ENCODE results near the gene SP9.
"Not testable (repeated sequence)": the region's sequence is repeated elsewhere in the genome, so short reads cannot be mapped to it uniquely, and the experiment has no call there.

The SP9 gene

GRCh38 chr2:174350018-174350417 is 15.3 kb downstream of the SP9 start:
- no peak for DNase-seq

- no peak for DNase-seq
These were observed 15.9 kb downstream of the SP9 start for GRCh38 chr2:174350593-174351181.

DNA sequence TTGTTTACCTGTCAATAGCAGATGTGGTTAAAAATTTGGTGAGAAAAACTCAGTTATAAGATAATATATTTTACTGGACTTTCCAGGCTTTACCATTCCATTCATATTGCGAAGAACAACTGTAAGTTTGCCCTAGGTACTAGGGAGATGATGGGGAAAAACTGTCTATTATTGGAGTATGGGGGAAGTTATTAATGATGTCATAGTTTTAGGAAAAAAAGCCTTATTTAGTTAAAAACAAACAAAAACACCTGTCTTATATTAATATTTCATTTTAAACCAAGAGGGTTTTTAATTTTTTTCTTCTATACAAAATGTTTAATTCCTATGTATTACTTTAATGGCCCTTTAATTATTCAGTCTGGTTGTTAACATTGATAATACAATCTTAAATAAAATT is 18.2 kb downstream of the SP9 start:
- no peak for DNase-seq

DNA sequence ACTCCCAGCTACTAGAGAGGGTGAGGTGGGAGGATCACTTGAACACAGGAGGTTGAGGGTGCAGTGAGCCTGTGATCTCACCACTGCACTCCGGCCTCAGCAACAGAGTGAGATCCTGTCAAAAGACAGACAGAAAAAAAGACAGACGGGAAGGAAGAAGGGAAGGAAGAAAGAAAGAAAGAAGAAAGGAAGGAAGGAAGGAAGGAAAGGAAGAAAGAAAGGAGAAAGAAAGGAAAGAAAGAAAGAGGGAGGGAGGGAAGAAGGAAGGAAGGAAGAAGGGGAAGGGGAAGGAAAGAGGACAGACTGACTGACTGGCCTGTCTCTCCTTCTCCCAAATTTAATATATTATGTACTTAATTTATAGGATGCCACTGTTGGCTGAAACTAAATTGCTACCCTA is 21.6 kb downstream of the SP9 start:
- no peak for DNase-seq

DNA sequence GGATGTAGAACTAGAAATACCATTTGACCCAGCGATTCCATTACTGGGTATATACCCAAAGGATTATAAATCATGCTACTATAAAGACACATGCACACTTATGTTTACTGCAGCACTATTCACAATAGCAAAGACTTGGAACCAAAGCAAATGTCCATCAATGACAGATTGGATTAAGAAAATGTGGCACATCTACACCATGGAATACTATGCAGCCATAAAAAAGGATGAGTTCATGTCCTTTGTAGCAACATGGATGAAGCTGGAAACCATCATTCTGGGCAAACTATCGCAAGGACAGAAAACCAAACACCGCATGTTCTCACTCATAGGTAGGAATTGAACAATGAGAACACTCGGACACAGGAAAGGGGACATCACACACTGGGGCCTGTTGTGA is 24.9 kb downstream of the SP9 start:
- DNase-seq, result not testable (repeated sequence)

DNA sequence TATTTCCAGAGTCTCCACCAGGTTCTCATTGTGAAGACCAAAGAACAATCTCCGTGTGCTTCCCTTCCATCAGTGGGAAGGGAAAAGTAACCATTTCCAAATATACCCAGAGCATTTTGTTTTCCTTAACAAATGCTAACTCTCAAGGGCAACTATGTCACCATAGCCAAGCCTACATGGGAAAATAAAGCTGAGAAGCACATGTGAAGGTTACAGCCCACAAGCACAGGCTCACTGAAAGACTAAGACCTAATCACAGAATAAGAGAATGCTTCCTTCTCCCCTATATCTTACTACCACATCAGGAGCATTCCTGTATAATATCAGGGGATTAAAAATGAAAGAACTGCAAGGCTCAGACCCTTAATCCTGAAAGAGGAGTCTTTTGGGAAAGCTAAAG is 28.2 kb downstream of the SP9 start:
- DNase-seq, result no peak

GRCh38 chr2:174363492-174364225 is 28.9 kb downstream of the SP9 start:
- DNase-seq, result not testable (repeated sequence)

- no peak for DNase-seq
These were observed 29.9 kb downstream of the SP9 start for GRCh38 chr2:174364628-174365027.

DNA sequence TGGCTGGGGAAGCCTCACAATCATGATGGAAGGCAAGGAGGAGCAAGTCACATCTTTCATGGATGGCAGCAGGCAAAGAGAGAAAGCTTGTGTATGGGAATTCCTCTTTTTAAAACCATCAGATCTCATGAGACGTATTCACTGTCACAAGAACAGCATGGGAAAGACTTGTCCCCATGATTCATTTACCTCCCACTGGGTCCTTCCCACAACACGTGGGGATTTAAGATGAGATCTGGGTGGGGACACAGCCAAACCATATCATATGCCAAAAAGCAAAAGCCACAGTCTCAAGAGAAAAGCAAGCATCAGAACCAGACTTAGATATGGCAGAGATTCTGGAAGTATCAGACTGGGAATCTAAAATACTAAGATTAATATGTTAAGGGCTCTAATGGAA is 30.8 kb downstream of the SP9 start:
- no peak for DNase-seq

DNA sequence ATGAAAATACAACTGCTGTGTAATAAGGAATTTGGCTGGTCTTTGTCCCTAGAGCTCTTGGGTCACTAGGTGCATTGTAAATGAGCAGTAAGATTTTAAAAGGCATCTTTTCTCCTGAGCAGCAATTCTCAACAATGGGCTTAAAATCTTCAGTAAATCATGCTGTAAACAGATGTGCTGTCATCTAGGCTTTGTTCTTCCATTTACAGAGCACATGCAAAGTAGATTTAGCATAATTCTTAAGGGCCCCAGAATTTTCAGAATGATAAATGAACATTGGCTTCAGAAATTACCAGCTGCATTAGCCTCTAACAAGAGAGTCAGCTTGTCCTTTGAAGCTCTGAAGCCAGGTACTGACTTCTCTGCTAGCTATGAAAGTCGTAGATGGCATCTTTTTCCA is 33.9 kb downstream of the SP9 start:
- DNase-seq, result no peak

DNA sequence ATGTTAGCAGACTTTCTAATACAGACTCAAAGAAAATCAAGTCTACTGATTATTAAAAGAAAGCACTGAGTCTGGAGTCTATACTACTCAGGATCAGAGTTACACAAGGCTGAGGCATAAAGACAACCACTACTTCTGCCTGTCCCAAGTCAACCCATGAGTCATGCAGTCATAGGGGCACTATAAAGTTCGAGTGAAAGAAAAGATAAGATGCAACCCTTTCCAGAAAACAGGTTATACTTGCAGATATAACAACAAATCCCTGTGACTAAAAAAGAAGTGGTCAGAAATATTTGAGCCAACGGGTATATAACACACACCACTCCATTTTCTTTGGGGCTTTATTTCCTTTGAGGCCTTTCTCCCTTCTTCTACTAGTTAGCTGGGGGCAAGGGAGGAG is 42.2 kb downstream of the SP9 start:
- DNase-seq, result no peak

GRCh38 chr2:174383796-174384195 is 49.0 kb downstream of the SP9 start:
- no peak for DNase-seq

- no peak for DNase-seq
These were observed 50.4 kb downstream of the SP9 start for GRCh38 chr2:174385201-174385600.

All from NCI-H2171 (cell line).